HepG2 (cell line): Measurements from ENCODE around the gene EPHA2. TPM values are rescaled to one million over a fixed set of nuclear protein-coding genes. Genes with fewer than 3 reads are reported as not detected.

Experiments
- ATF1 ChIP-seq: IDR thresholded peaks from 2 replicates; pipeline ENCODE4 v1.6.1; 2016; ENCODE audit warnings: mild to moderate bottlenecking, control low read depth
- BRCA1 ChIP-seq: sonication (generic); formaldehyde crosslinking; IDR thresholded peaks from 2 replicates; pipeline ENCODE4 v1.4.0; 2020; ENCODE audit warnings: missing genetic modification reagents
- CSRNP1 ChIP-seq: sonication (generic); formaldehyde crosslinking; IDR thresholded peaks from 2 replicates; pipeline ENCODE4 v1.8.1; 2023; ENCODE audit warnings: mild to moderate bottlenecking, missing genetic modification reagents
- HNRNPUL1 ChIP-seq: fragments of 200-400 bp; formaldehyde crosslinking; IDR thresholded peaks from 2 replicates; pipeline ENCODE4 v1.6.1; 2017; ENCODE audit warnings: low read depth, mild to moderate bottlenecking, low read length, moderate library complexity
- KMT2B ChIP-seq: IDR thresholded peaks from 2 replicates; pipeline ENCODE4 v1.6.1; 2016; ENCODE audit warnings: missing genetic modification reagents, missing compliant biosample characterization
- NPAS2 ChIP-seq: sonication (generic); formaldehyde crosslinking; IDR thresholded peaks from 2 replicates; pipeline ENCODE4 v1.8.0; 2022; ENCODE audit warnings: mild to moderate bottlenecking, missing genetic modification reagents, borderline replicate concordance
- NR2F2 ChIP-seq: IDR thresholded peaks from 2 replicates; pipeline ENCODE4 v1.6.1; 2012; ENCODE audit warnings: low read depth, inconsistent platforms, borderline replicate concordance
- PHF21A ChIP-seq: sonication (generic); formaldehyde crosslinking; IDR thresholded peaks from 2 replicates; pipeline ENCODE4 v1.5.0; 2020; ENCODE audit warnings: mild to moderate bottlenecking, missing genetic modification reagents
- SIN3B ChIP-seq: fragments of 150-350 bp; IDR thresholded peaks from 2 replicates; pipeline ENCODE4 v1.6.1; 2014; ENCODE audit warnings: low read length
- SP2 ChIP-seq: sonication (generic); formaldehyde crosslinking; IDR thresholded peaks from 2 replicates; pipeline ENCODE4 v1.5.1; 2020; ENCODE audit warnings: mild to moderate bottlenecking, missing genetic modification reagents
- XRCC5 ChIP-seq: fragments of 200-400 bp; formaldehyde crosslinking; optimal IDR thresholded peaks from 2 replicates; pipeline ENCODE3; 2017; ENCODE audit warnings: mild to moderate bottlenecking, low read length
- ZBTB44 ChIP-seq: sonication (generic); formaldehyde crosslinking; IDR thresholded peaks from 2 replicates; pipeline ENCODE4 v1.4.0; 2020; ENCODE audit warnings: missing genetic modification reagents
- ZNF251 ChIP-seq: sonication (generic); formaldehyde crosslinking; IDR thresholded peaks from 2 replicates; pipeline ENCODE4 v1.9.0; 2021; ENCODE audit warnings: mild to moderate bottlenecking, missing genetic modification reagents
- ZNF607 ChIP-seq: sonication (generic); formaldehyde crosslinking; IDR thresholded peaks from 2 replicates; pipeline ENCODE4 v1.5.1; 2020; ENCODE audit warnings: missing genetic modification reagents, mild to moderate bottlenecking, borderline replicate concordance
- ZNF710 ChIP-seq: sonication (generic); formaldehyde crosslinking; IDR thresholded peaks from 2 replicates; pipeline ENCODE4 v1.5.0; 2020; ENCODE audit warnings: mild to moderate bottlenecking, missing genetic modification reagents, borderline replicate concordance
- polyA plus RNA-seq, 8 experiments: library from polyadenylated mRNA; depleted of rRNA in 3 of 8; stranded (reverse) in 7 of 8; unstranded in 1 of 8; fragments of >200 nt; fragmentation: Illumina TruSeq in 4 of 8; extraction: Trizol in 4 of 8; gene quantifications; 2 replicates each; pipeline versions ENCODE4 v1.2.1 to v1.2.3, GENCODE V29; 2011 to 2016; ENCODE audit warnings: low read depth in 4 of 8, missing spikeins in 1 of 8, mixed read lengths in 1 of 8; ENCODE audit not compliant: insufficient read depth in 1 of 8
- total RNA-seq, 5 experiments: library from RNA; depleted of rRNA; stranded (reverse); fragments of >200 nt; fragmentation: Illumina TruSeq; extraction: Trizol; gene quantifications; 2 replicates each; pipeline ENCODE4 v1.2.3, GENCODE V29; 2016; ENCODE audit warnings: low read depth in 1 of 5
- TF ChIP-seq, protein P1 (sequence below): sonication (generic); formaldehyde crosslinking; IDR thresholded peaks from 2 replicates; pipeline ENCODE4 v1.5.0; 2020; ENCODE audit warnings: mild to moderate bottlenecking, low read depth, missing genetic modification reagents, borderline replicate concordance
- TF ChIP-seq, protein P2 (sequence below): sonication (generic); formaldehyde crosslinking; IDR thresholded peaks from 2 replicates; pipeline ENCODE4 v1.8.0; 2022; ENCODE audit warnings: mild to moderate bottlenecking, missing genetic modification reagents, moderate library complexity
- TF ChIP-seq, protein P3 (sequence below): sonication (generic); formaldehyde crosslinking; IDR thresholded peaks from 2 replicates; pipeline ENCODE4 v1.5.1; 2020; ENCODE audit warnings: missing genetic modification reagents, mild to moderate bottlenecking, borderline replicate concordance
- TF ChIP-seq, protein P4 (sequence below): sonication (generic); formaldehyde crosslinking; IDR thresholded peaks from 2 replicates; pipeline ENCODE4 v1.4.0; 2020; ENCODE audit warnings: missing genetic modification reagents

Gene EPHA2
- total and polyA plus RNA-seq, 2 of the 13 experiments (the other 11 are each of a cell fraction or from before 2014, with no cell fraction given), result 33.6 to 53.6 TPM

- TF ChIP-seq ATF1 (CRISPR knock-in tag), result no peak
- peak; percentile 93 for TF ChIP-seq PHF21A (CRISPR knock-in tag)
- TF ChIP-seq, protein P1, sequence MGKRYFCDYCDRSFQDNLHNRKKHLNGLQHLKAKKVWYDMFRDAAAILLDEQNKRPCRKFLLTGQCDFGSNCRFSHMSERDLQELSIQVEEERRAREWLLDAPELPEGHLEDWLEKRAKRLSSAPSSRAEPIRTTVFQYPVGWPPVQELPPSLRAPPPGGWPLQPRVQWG, result no peak
- TF ChIP-seq ZNF710 (CRISPR knock-in tag), result no peak
- TF ChIP-seq ZNF607 (CRISPR knock-in tag), result no peak
- no peak for TF ChIP-seq SP2 (CRISPR knock-in tag)
- no peak for TF ChIP-seq HNRNPUL1
- TF ChIP-seq SIN3B, result no peak
- no peak for TF ChIP-seq NR2F2
- TF ChIP-seq CSRNP1 (CRISPR knock-in tag), result no peak
- TF ChIP-seq, protein P2, sequence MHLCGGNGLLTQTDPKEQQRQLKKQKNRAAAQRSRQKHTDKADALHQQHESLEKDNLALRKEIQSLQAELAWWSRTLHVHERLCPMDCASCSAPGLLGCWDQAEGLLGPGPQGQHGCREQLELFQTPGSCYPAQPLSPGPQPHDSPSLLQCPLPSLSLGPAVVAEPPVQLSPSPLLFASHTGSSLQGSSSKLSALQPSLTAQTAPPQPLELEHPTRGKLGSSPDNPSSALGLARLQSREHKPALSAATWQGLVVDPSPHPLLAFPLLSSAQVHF (CRISPR knock-in tag), result no peak
- no peak for TF ChIP-seq ZBTB44 (CRISPR knock-in tag)
- TF ChIP-seq ZNF251 (CRISPR knock-in tag), result no peak
- no peak for TF ChIP-seq NPAS2 (CRISPR knock-in tag)
- no peak for TF ChIP-seq BRCA1 (CRISPR knock-in tag)
- TF ChIP-seq, protein P3, sequence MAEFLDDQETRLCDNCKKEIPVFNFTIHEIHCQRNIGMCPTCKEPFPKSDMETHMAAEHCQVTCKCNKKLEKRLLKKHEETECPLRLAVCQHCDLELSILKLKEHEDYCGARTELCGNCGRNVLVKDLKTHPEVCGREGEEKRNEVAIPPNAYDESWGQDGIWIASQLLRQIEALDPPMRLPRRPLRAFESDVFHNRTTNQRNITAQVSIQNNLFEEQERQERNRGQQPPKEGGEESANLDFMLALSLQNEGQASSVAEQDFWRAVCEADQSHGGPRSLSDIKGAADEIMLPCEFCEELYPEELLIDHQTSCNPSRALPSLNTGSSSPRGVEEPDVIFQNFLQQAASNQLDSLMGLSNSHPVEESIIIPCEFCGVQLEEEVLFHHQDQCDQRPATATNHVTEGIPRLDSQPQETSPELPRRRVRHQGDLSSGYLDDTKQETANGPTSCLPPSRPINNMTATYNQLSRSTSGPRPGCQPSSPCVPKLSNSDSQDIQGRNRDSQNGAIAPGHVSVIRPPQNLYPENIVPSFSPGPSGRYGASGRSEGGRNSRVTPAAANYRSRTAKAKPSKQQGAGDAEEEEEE, result no peak
- peak; percentile 73 for TF ChIP-seq XRCC5
- TF ChIP-seq KMT2B (CRISPR knock-in tag), result peak; percentile 16; the same call in 1 of the 2 replicates
- TF ChIP-seq, protein P4, sequence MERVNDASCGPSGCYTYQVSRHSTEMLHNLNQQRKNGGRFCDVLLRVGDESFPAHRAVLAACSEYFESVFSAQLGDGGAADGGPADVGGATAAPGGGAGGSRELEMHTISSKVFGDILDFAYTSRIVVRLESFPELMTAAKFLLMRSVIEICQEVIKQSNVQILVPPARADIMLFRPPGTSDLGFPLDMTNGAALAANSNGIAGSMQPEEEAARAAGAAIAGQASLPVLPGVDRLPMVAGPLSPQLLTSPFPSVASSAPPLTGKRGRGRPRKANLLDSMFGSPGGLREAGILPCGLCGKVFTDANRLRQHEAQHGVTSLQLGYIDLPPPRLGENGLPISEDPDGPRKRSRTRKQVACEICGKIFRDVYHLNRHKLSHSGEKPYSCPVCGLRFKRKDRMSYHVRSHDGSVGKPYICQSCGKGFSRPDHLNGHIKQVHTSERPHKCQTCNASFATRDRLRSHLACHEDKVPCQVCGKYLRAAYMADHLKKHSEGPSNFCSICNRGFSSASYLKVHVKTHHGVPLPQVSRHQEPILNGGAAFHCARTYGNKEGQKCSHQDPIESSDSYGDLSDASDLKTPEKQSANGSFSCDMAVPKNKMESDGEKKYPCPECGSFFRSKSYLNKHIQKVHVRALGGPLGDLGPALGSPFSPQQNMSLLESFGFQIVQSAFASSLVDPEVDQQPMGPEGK (CRISPR knock-in tag), result peak; percentile 90
Observed at GRCh38 chr1:16181887-16182719, 26.2 kb upstream of the EPHA2 start (continued).
